CD4-positive, alpha-beta T cell treated with Interleukin-6 for 4 hours (primary cell): ENCODE results near the gene SUN3.
"Not testable (repeated sequence)": the region's sequence is repeated elsewhere in the genome, so short reads cannot be mapped to it uniquely, and the experiment has no call there.

Experiments used
- DNase-seq: peaks from one replicate; pipeline ENCODE4 v3.0.0-alpha.2; 2020; ENCODE audit warnings: mixed read lengths

SUN3 gene

DNA sequence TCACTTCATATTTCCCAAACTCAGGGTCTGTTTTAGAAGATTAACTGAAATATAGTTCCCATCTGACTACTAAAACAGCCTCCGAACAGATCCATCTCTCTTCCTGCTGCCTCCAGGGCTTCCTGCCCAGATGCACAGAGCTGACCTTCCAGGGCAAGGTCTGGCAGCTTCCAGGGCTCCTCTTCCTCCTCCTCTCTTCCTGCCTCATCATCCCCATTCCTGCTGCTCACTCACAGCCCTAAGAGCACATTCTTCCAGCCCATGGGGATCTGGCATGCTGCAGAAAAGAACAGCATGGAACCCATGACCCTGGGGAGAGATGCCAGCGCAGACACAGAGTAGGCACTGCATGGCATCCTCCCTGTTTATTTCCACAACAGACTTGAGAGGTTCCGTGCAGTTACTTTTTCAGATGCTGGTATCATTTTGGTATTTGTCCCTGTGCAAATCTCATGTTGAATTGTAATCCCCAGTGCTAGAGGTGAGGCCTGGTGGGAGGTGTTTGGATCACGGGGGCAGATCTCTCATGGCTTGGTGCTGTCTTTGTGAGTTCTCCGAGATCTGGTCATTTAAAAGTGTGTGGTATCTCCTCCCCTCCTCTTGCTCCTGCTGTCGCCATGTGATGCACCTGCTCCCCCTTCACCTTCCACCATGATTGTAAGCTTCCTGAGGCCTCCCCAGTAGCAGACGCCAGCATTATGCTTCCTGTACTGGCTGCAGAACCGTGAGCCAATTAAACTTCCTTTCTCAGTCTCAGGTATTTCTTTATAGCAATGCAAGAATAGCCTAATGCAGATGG lies 85.0 kb downstream of the SUN3 start:
- DNase-seq, result no peak

DNA sequence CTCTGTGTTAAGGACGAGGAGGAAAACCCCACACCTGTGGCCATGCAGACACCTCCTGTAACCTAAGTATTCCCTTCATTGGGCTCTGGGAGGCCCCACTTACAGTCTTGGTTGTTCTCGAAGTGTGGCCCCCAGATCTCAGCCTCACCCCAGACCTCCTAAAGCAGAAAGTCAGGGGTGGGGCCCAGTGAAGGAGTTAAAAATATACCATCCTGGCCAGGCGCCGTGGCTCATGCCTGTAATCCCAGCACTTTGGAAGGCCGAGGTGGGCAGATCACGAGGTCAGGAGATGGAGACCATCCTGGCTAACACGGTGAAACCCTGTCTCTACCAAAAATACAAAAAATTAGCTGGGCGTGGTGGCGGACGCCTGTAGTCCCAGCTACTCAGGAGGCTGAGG lies 86.3 kb downstream of the SUN3 start:
- DNase-seq, result not testable (repeated sequence)

DNA sequence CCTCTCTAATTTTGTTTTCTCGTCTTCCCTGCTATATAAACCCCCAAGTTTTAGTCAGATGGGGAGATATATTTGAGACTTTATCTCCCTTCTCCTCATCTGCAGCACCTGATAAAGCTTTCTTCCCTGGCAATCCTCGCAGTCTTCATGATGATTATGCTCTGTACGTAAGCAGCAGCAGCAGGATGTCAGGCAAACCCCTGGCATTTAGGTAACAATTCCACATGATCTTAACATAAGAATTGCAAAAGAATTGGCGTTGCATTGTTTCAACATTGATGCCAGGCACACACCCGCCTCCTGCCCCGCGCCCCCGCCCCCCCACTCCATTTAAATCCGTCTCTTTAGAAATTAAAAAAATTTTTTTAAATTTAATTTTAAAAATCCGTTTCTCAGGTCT lies 86.8 kb downstream of the SUN3 start:
- no peak for DNase-seq

DNA sequence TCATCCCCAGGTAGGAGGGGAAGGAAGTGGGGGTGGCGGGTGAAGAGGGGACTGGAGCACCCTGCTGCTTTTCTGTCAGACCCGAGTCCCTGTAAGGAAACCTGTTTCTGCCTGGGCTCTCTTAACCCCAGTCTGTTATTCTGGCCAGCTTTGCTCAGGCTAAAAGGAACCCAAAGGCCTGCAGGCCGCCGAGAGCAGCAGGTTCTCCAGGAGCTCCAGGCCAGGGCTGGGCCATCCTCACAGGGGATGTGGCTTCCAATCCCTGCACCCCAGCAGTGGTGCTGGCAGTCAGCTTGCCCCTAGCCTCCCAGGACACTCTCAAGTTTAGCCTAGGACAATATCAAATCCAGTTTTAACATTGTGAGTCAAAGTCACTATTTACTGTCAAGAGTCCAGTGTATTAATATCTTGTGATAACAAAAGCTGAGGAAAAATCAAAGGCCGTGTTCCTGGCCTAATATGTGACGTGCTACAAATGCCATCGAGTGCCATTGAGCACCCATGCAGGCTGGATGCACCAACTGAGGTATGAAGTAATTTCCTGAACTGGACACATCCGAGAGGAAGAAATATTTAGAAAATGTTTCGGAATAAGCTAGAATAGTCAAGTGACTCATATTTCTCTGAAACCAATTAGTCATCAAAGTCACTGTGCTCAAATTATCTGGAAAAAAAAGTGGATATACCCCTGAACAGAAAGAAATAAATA lies 87.6 kb downstream of the SUN3 start:
- no peak for DNase-seq

DNA sequence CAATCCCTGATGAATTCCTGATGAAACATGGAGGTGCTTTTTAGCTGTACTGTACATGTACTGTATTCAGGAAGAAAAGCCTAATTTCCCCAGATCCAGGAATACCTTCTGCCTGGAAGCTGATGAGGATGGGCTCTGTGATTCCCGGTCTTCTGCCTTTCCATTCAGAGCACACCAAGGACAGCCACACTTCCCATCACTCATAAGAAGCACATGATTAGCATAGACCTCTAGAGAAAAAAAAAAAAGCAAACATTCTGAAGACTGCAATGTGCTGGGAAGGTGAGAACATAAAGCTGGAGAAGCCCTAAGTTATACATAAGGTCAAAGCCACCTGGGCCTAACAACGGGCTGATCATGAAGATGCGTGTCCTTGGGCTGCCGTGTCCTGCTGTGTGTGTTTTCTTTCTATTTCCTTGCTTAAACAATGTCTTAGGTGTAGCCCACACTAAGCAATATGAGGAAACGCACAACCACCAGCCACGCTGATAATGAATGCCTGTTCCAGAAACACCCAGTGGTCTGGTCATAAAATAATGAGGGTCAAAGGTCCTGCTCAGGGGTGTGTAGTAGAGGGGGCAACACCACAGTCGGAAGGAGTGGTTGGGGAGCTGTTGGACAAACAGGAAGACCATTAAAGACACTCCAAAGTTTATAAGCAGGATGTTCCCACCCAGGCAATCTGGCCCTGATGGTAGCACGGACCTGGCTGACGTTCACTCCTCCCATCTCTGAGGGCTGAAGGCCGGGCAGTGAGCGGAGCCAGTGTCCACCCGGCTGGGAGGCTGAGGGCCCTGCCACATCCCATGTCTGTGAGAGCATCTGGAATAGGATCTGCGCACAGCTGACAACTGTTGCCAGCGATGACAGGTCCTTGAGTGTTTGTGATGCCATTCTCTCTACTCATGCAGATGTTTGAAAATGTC lies 88.6 kb downstream of the SUN3 start:
- DNase-seq, result no peak

DNA sequence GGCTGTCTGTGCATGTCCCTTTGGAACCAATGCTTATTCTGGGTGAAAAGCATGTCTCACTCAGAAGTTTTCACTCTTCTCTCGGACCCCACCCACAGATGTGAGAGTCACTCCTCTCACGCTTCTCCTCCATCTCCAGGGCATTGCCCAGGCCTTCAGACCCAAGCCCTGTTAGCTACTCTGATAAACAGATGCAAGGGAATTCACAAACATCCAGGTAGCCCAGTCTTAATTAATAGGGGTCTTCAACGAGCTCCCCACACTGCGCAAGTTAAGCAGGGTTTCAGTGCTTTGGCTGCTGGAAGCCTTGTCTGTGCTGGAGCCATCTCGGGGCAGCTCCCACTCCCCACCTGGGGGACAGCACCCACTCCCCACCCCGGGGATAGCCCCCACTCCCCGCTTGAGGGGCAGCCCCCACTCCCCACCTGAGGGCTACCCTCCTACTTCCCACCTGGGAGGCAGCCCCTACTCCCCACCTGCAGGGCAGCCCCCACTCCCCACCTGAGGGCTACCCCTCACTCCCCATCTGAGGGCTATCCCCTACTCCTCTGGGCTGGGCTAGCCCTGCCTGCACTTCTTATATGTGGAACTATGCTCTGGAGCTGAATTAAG lies 89.4 kb downstream of the SUN3 start:
- no peak for DNase-seq

DNA sequence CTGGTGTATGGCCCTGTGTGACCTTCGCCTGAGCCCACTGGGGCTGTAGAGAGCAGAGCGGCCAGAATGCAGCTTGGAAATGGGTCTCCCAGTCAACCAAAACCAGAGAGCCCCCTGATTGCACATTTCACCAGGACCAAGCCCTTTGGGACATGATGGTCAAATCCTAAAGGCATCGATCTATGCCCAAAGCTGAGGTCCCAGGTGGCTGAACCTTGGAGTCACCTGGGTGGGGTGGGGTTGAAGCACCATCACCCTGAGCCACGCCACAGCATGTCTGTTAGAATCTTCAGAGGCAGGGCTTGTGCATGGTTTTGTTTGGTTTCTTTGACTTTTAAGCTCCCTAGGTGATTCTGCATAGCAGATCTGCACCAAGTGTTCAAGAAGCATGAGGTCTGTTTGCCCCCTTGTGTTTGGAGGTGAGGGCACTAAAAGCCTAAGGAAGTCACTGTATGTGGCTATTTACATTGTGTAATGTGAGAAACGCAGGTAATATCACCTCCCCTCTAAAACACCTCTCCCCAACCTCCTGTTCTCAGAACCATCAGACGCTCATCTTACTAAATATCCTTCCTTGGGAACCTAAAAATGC lies 90.2 kb downstream of the SUN3 start:
- DNase-seq, result no peak

DNA sequence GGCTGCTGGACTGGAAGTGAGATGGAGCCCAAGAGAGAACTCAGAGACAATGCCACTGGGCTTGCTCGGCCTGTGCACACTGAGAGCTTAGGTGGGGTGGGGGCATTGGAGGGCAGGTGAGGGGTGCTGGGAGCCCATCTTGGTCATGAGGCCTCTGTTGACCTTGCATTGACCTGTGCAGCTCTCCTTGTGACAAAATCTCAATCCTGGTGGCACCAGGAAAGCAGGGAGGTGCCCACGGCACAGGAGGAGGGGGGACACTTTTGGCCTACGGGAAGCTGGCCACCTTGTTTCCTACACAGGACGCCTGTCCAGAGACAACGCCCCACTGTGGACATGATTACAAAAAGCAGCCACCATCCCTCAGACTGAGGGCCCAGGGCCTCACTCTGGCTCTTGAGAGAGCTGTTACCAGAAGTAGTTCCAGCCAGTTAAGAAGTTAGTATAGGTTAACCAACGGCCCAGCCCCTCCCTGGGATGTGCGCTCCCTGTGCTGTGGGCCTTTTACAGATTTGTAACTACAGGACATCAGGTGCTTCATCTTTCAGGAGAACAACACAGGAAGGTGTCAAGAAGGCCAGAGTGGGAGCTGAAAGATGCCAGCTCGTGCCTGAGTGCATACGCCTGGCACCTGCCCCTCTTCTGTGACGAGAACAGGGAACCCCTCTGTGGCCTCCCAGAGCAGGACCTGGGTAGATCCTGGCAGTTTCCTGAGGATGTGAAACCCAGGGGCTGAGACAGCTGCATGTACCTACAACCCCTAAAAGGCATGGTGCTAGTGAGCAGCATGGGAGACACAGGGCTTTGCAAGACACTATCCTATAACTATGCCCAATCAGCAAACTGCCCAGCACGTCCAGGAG lies 91.0 kb downstream of the SUN3 start:
- no peak for DNase-seq
